Daoy (cell line): Measurements from ENCODE around the gene DIS3L2. TPM values are rescaled to one million over a fixed set of nuclear protein-coding genes. Genes with fewer than 3 reads are reported as not detected.
"Not testable (repeated sequence)": the region's sequence is repeated elsewhere in the genome, so short reads cannot be mapped to it uniquely, and the experiment has no call there.

Experiments
- DNase-seq: peaks from one replicate; pipeline ENCODE4 v3.0.0-alpha.2; 2015; ENCODE audit warnings: low read depth
- total RNA-seq: library from RNA; depleted of rRNA; stranded (reverse); fragments of >200 nt; shearing (Covaris generic); gene quantifications from 2 replicates; pipeline ENCODE4 v1.2.3, GENCODE V29; 2014

The DIS3L2 gene
- total RNA-seq, 1 experiment from 2014 or later = 22.3 TPM

- DNase-seq = no peak
These were observed 47.6 kb downstream of the DIS3L2 start for GRCh38 chr2:232008907-232009638.

- no peak for DNase-seq
These were observed 48.2 kb downstream of the DIS3L2 start for GRCh38 chr2:232009639-232010274.

GRCh38 chr2:232013701-232014353, 52.3 kb downstream of the DIS3L2 start:
- DNase-seq = peak; percentile 88

GRCh38 chr2:232014681-232015080, 53.2 kb downstream of the DIS3L2 start:
- no peak for DNase-seq

- DNase-seq = no peak
These were observed 56.7 kb downstream of the DIS3L2 start for GRCh38 chr2:232018181-232018580.

- DNase-seq = no peak
These were observed 61.2 kb downstream of the DIS3L2 start for GRCh38 chr2:232022718-232023117.

GRCh38 chr2:232023426-232023825, 61.9 kb downstream of the DIS3L2 start:
- no peak for DNase-seq

- no peak for DNase-seq
These were observed 62.9 kb downstream of the DIS3L2 start for GRCh38 chr2:232024457-232024856.

- no peak for DNase-seq
These were observed 65.4 kb downstream of the DIS3L2 start for GRCh38 chr2:232026910-232027309.

GRCh38 chr2:232027530-232027929, 66.0 kb downstream of the DIS3L2 start:
- DNase-seq = no peak

- no peak for DNase-seq
These were observed 66.6 kb downstream of the DIS3L2 start for GRCh38 chr2:232028071-232028470.

- DNase-seq = no peak
These were observed 67.1 kb downstream of the DIS3L2 start for GRCh38 chr2:232028631-232029030.

- DNase-seq = no peak
These were observed 67.8 kb downstream of the DIS3L2 start for GRCh38 chr2:232029346-232029745.

GRCh38 chr2:232030229-232030628, 68.7 kb downstream of the DIS3L2 start:
- no peak for DNase-seq

- not testable (repeated sequence) for DNase-seq
These were observed 73.8 kb downstream of the DIS3L2 start for GRCh38 chr2:232035292-232035691.

GRCh38 chr2:232036876-232037275, 75.4 kb downstream of the DIS3L2 start:
- not testable (repeated sequence) for DNase-seq

GRCh38 chr2:232038251-232038880, 76.9 kb downstream of the DIS3L2 start:
- DNase-seq = no peak

GRCh38 chr2:232038881-232039485, 77.5 kb downstream of the DIS3L2 start:
- DNase-seq = no peak

- DNase-seq = no peak
These were observed 81.5 kb downstream of the DIS3L2 start for GRCh38 chr2:232042911-232043574.

GRCh38 chr2:232043966-232044365, 82.5 kb downstream of the DIS3L2 start:
- no peak for DNase-seq

GRCh38 chr2:232049350-232049749, 87.8 kb downstream of the DIS3L2 start:
- no peak for DNase-seq
